ENCODE results near the gene TMPRSS11A.

DNA sequence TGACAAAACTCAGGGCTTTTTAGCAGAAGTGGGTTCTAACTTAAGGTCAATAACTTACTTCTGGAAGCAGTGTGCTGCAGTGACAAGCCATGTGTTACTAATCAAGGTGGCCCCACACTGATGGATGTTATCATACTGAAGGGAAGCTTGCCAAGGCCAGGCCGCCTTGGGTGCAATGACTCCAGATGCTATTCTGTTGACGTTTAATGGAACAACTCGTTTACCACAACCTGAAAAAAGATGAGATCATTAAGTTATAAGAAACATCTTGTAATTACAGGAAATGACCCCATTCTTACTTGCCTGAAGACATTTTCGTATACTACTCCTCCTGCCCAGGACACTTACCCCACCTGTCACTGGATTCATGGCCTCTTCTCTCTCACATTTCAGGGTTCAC, 40.6 kb downstream of the TMPRSS11A start:
- TF ChIP-seq CTCF (IDR thresholded peaks at IDR 0.05; ENCODE audit: low read depth, low read length, poor library complexity, severe bottlenecking) (no peak), EZH2phosphoT487 (IDR thresholded peaks at IDR 0.05; ENCODE audit: borderline replicate concordance, low read length) (no peak)
